SHP77 (cell line): ENCODE results near the gene SEMA3G.
A peak's percentile ranks its signal among the peaks of the same experiment; 100 is the strongest.

ENCODE experiments used
- DNase-seq, 2 experiments: peaks; one replicate each; lab custom pipeline; 2025; lab: John Stamatoyannopoulos, UW

The SEMA3G gene

DNA sequence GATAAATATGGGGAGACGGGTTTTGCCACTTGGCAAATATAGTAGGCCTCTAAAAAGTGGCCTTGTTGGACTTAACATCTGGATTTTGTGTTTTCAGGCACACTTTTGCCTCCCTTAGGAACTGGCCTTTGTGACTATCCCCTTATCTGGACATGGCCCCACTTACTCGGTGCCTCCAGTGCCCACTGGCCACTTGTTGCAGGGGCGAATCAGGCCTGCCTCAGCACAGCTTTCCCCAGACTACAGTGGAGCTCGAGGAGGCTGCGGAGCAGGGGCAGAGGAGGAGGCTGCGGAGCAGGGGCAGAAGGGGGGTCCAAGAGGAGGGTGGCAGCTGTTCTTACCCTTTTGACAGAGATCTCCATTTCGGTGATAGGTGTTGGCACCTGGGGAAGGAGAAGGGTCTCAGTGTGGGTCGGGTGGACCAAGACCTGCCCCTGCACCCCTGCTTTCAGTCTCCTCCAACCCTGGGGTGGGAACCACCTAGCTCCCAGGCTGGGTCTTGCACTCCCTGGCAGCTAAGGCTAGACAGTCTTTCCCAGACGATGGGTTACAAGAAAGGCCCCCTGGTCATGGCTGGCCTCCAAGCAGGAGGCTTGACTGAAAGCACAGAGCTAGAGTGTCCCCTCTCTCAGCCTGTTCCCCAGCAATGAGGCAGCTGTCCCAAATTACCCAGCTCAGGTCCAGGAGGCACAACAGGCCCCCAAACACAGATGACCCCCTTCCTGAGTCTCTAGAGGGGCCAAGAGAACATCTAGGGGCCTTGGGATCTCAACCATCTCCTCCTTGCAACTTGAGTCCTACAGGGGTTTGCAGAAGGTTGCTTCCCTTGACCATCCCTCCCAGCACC, 6.1 kb downstream of the SEMA3G start:
- no peak for DNase-seq

DNA sequence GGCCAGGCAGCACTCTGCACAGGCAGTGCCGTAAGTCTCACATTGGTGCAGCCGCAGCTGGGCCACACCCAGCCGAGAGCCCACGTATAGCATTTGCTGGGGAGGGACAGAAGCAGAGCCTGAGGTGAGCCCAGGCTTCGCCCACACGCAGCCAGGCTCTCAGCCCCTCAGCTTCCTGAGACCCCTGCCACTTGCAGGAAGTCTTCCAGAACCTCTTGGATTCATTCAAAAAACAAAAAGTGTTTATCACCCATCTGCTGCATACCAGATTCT, 6.9 kb downstream of the SEMA3G start:
- no peak for DNase-seq

DNA sequence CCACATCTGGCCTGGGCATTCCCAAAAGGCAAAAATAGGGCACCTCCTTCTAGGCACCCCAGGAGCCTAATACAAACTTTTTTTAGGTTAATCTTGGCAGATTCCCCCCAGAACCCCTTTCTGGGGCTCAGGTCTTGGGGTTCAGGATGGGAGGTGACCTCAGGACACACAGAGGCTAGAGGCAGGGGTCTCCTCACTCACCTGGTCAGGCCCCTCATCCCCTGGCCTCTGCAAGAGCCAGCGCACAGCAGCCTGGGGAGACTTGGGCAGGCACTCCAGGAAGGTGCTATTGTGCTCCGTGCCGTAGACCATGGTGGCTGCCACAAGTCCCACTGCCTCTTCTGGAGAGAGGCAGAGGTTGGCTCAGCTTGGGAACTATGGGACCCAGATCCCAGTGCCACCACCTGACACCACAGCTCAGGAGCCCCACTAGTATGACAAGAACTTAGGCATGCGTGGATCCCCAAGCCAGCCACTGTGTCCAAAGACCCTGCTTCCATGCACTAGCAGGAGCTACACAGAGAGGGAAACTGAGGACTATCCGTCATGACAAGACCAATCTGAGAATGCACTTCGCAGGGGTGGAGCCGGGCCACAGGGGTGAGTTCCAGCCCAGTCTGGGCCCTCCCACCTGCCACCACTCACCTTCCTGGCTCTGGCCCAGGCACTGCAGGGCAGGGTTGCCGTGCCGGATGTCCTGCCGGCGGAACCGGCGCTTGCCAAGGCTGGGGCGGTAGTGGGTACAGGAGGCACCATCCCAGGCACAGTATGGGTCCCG, 7.4 kb downstream of the SEMA3G start:
- no peak for DNase-seq

DNA sequence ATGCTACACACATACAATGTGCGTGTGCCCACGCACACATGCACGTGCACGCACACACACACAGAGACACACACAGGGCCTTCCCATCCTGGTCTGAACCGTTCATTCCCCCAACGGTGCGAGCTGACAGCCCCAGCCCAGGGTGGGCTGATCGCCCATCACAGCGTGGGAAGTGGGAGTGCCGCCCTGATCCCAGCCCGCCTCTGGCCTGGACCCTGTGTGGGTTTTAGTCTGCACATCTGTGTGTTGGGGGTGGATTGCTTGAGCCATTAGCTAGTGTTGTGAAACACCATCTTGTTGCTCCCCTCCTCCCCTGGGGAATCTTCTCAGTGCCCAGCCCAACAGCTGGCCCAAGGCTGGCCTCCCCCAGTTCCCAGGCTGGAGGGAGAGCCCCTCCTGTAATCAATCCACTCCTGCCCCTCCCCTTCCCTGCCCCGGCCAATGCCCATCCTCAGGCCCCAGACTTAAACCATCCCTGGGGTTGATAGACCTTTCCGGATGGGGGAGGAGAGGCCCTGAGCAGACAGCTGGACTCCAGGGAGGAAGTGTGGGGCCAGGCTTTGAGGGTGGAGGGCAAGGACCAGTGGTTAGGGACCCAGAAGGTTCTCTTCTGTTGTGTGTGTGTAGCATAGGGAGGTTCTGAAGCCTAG, 8.3 kb downstream of the SEMA3G start:
- no peak for DNase-seq

DNA sequence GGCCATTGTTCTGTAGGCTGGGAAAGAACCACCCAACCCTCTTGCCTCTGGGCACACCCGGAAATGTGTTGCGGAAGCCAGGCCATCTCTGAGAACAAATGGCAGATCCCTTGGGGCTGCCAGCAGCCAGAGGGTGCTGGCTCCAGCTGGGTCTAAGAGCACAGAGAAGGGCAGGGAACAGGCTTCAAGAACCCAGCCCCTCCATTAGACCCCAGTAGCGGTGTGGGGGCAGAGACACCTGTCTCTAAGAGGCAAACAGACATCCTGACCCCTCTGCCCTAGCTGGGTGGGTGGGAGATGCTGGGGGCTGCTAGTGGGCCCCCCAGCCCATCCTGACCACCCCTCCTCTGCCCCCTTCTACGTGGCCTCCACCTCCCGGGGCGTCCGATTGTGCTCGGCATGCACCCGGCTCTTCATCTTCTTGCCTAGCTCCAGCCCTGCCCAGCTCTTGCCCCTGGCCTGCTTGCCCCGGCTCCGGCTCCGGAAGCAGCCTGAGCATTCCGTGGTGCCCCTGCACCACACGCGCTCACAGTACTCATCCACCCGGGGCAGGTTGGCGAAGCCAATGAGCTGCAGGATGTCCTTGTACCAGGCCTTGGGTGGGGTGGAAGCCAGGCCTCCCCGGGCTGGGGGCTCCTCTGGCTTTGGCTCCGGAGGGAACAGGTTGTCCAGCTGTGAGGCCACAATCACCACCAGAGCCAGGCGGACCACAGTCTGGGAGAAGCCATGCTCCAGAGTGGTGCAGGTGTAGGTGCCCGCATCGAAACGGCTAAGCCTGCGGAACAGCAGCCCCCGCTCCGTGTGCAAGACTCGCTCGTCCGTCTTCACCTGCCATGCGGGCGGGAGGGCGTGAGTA, 9.4 kb downstream of the SEMA3G start:
- DNase-seq, result no peak

DNA sequence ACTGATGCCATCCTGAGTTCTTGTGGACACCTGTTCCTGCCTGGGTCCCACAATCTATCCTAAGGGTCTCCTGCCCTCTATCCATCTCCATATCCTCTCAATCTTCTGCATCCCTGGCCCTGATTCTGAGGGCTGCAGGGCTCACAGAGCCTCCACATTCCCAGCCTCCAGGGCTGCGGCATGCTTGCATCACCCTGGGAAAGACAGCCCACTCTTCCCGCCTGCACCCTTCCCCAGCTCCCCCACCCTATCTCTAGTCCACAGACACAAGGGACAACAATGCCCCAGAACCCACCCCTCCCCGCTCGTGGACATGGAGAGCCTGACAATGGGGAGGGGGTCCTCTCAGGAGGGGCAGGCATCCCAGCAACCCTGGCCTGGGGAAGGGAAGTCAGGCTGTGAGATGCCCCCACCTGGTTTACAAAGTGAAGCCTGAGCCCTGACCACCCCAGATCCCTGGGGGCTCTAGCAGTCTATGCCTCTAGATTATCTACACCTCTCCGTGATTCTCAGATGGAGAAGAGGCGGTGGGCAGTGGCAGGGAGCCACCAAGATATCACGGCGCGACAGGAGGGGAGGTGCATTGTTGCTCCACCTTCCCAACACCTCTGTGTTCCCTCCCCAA, 10.3 kb downstream of the SEMA3G start:
- no peak for DNase-seq

DNA sequence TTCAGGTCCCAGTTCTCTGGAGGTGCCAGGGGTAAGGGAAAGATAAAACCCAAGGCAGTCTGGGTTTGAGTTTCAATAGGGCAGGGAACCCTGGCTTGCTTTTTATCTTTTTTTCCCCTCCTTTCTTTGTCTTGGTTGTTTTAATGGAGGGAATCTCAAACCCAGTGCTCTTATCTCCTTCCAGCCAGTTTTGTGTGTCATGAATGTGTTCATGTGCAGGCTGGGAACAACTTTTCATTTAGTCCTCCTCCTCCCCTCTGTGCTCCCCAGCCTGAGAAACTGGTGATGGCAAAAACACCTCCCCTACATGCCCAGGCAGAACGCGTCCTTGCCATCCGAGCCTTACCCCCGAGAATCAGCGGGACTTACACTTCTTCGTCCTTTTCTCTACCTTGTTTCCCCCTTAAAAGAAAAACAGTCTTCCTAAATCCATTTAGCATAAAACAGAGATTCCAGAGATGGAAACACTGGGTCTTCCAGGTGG, 10.9 kb downstream of the SEMA3G start:
- DNase-seq, result no peak

DNA sequence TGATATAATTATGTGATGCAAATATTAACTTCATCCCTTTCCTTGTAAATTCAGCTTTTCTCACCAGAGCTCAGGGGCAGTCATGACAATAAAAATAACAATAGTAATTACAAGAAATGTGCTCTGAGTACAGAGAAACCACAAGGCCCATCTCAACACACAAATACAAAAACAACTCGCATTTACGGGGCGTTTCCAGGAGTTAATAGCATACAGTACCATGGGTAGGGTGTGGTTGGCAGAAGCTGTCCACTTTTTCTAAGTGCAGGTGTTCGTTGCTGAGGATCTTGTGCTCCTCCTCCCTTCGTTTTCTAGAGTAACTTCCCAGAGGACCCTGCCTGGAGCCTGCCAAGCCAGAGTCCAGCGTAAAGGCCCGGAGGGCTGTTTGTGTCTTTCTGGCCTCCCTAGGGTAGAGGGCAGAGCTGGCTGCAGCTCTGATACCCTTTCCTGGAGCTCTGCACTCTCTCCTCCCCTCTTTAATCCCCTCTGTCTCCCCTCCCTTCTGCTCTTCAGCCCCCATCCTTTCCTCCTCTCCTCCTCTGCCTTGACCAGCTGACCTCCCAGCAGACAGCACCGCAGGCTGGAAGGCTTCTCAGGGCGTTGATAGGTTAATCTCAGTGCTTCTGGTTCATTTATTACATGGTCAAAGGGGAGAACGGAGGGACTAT, 11.4 kb downstream of the SEMA3G start:
- no peak for DNase-seq

DNA sequence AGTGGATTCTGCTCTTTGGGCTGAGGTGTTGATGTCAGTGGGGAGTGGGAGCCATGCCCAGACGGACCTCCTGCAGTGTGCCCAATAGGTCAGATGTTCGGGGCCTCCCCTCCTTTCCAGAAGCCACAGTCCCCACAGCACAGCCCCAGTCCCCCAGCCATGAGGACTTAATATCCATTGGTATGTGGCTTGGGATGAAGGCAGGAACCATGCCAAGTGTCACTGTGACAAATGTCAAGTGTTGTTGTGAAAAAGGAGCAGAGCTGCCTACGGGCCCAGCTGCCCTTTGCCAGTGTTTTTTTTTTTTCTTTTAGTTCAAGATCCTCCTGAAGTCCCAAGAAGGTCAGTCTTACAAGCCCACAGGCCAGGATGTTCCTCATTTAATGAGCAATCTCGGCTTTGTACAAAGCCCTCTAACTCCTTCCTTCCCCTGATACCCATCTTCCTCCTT, 12.2 kb downstream of the SEMA3G start:
- DNase-seq, result no peak

DNA sequence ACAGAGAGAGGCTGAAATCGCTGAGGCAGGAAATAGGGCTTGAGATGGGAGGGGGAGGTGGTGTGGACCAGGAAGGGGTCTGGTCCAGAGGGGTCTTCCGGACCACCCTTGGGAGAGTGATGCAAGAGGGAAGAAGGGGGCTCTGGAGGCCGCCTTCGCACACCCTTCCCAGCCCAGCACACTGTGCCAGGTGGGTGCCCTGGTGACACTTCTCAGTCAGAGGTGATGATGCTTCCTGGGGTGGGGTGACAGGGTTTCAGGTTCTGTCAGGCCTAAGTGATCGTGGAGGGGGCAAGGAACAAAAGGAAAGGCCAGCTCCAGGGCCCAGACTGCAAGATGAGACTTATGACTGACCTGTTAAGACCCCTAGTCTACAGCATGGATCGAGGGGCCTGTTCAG, 12.7 kb downstream of the SEMA3G start:
- DNase-seq, result no peak

DNA sequence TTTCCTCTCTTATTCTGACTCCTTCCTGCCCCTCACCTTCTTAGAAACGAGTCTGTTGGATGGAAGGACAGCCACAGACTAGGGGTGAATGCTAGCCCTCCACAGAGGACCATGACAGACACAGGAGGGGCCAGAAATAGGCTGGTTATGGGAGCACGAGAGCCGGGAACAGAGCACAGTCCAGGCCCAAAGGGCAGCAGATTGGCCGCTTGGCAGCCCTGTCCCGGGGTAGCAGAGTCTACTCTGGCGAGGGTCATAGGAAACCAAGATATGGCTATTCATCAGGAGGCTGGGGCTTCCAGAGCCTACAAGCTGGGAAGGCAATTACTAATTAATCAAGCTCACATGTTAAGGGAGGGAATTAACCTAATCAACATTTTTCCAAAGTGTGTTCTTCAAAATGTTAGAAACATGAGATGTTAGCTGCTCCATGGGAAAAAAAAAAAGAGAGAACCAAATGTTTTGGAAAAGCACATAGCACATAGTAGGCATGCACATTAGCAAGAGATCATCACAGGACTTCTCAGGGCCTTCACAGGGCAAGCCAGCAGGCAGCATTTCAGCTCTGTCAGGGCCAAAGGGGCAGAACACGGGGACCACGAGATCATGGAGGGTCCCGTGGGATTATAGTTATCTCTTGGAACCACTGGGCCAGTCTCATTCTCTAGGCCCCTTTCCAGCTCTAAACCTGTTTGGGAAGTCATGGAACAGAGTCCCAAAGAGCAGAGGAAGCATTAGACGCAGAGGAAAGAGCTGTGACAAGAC, 13.3 kb downstream of the SEMA3G start:
- DNase-seq, result no peak

DNA sequence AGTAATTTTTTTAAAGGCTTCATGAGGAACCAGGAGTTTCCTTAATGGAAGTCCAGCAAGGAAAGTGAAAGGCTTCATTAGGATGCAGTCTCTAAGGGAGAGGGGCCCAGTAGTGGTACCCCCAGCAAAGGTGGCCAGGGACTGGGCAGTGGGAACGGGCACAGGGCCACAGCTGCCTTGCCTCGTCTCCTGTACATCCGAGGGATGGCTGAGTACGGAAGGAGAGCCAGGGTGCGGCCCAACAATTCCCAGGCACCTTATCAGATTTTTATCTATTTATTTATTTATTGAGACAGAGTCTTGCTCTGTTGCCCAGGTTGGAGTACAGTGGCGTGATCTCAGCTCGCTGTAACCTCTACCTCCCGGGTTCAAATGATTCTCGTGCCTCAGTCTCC, 14.5 kb downstream of the SEMA3G start:
- no peak for DNase-seq

DNA sequence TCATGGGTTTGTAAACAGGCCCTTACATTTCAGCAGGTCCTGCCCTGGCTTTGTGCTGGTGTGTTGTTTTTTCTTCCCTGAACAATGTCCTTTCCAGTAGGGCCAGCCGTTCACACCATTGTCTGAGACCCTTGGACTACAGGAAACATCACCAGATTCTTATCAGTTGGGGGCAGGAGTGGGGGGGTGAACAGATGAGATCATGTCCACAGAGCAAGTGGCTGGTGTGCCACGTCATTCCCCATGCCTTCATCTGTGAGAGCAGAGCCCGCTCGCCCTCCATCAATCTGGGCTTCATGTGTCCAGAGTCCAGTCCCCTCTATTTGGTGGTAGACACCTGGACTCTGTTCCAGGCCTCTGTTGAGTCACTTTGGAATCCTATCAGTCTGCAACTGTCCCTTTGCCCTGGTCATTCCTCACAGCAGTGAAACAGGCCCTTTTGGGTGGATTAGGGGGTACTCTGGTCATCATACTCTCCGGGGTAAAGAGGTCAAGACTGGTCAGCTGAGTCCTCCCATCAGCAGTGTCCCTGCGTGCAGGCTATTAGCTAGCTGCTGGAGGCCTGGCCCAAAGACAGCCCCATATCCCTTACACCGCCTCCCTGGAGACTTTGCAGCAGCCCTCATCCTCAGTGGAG, 15.0 kb downstream of the SEMA3G start:
- DNase-seq, result no peak

DNA sequence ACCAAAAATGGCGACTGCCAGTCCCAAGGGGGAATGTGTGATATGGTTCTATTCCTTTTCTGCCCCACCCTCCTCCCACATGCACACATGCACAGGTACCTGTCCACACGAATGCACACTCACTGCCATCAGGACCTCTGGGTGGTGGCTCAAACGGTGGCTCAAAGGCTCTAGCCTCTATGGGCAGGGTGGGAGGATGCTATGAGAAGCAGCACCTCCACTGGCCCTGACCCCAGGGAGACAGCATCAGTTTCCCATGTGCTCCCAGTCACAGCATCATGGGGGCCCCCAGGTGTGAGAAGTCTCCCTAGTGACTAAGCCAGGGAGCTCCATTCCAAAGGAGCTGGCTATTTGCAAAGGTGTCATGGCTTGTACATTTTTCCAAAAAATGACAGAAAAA, 15.9 kb downstream of the SEMA3G start:
- no peak for DNase-seq

DNA sequence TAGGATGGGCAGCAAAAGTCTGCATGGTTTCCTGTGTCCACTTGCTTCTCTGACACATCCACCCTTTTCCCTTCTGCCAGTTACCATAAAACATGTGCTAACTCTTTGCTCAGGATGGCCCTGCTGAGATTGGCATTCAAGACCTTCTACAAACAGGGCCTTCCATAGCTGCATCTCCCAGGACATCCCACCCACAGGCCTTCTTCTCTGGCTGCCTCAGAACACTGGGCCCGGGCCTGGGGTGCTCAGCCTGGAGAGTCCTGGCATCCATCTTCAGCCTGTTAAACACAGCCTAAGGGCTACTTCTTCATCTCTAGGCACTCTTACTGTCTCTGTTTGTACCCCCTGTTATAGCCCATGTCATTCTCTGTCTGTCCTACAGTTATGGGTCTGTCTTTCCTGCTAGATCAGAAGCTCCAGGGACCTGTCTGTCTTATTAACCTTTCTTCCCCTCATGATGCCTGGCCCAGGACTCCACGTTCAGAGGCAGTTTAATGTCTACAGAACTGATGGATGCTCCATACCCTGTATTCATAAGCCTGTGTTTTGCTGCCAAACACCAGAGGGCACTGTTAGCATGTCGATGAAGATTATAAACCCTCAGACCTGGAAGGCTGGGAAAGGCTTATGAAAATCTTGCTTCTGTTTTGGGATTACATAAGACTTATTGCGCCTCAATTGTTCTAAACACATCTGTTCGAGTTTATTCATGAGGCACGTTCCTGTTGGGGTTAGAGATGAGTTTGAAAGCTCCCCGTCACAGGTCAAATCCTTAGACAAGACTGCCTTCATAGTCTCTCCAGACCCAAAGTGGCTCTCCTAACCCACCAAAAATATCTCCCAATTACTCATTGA, 16.5 kb downstream of the SEMA3G start:
- peak; percentile 44 to 47 for DNase-seq

DNA sequence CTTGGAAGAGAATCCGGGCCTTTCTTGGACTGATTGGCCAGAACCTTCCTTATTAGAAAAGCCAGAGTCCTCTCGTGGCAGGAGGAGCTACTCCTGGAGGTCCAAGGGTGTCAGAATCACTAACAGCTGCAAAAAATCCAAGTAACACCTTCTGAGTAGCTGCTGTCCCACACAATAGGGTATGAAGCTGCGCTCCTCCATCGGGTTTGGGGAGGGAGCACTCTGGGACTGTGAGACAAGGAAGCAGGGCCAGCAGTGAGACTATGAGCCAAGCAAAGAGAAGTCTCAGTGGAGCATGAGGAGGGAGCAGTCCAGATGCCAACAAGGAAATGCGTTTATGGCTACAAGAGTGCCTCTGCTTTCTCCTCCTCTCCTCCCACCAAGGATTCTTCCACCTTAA, 21.7 kb downstream of the SEMA3G start:
- no peak for DNase-seq

DNA sequence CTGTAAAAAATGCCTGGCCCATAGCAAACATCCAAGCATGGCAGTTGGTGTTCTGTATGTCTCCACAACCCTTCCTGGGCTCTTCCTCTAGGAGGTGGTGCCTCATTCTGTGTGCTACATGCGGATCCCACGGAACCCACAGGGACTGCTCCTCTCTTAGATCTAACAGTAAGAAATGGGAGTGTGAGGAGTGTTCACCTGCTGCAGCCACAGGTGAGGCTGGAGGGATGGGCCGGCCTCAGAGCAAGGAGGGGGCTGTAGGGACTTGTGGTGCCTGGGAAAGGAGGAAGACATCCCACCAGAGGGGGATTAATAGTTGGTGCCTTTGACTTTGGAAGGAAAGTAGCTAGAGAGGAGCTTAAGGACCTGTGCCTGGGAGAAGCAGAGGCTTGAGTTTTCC, 22.2 kb downstream of the SEMA3G start:
- no peak for DNase-seq

DNA sequence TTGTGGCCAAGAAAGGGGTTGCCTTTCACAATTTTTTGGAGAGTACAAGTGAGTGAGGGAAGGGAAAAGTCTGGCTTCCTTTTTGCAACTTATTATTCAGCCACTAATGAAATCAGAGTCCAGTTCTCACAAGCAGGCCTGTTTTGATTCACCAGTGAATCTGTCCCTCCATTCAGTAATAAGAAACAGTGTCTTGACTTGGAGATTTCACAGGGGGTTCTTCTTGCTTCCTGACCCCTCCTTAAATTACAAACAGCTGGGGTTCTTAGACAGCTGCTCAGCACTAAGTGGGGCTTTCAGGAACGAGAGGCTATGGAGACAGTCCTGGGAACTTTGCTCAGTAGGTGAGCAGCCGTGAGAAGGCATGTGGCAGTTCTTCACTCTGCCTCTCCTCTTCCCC, 24.5 kb downstream of the SEMA3G start:
- DNase-seq, result no peak

DNA sequence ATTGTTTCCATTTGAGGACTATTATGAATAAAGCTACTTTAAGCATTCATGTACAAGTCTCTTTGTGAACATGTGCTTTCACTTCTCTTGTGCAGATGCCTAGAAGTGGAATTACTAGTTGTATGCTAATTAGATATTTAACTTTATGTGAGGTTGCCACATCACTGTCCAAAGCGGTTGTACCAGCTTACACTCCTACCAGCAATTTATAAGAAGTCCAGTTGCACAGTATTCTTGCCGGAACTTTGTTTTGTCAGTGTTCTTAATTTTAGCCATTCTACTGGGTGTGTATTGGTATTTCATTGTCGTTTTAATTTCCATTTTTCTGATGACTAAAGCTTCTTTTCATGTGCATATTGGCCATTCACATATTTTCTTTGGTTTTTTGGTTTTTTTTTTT, 29.1 kb downstream of the SEMA3G start:
- no peak for DNase-seq
